GM12878 (cell line): ENCODE measurements around the gene RTN4R. TPM values are rescaled to one million over a fixed set of nuclear protein-coding genes. Genes with fewer than 3 reads are reported as not detected.

Experiments used
- CBX3 ChIP-seq: fragments of 200-600 bp; sonication (generic); IDR thresholded peaks from 2 replicates; pipeline ENCODE4 v1.6.1; 2016; ENCODE audit warnings: low read depth, borderline replicate concordance
- DPF2 ChIP-seq: fragments of 450-650 bp; IDR thresholded peaks from 2 replicates; pipeline ENCODE4 v1.6.1; 2017; ENCODE audit warnings: mild to moderate bottlenecking
- ETV6 ChIP-seq, 2 experiments: fragments of 450-650 bp in 1 of 2; IDR thresholded peaks in 1 of 2; conservative IDR thresholded peaks in 1 of 2; 2 replicates each; pipeline ENCODE4 v1.6.1; 2014; ENCODE audit warnings: antibody characterized with exemption in 1 of 2, borderline replicate concordance in 1 of 2, low read depth in 1 of 2, mild to moderate bottlenecking in 1 of 2, moderate library complexity in 1 of 2
- FOS ChIP-seq: IDR thresholded peaks from 3 replicates; pipeline ENCODE4 v1.6.1; 2011; ENCODE audit warnings: borderline replicate concordance; ENCODE audit not compliant: insufficient read length; ENCODE audit errors: extremely low read depth
- SREBF1 ChIP-seq: IDR thresholded peaks from 2 replicates; pipeline ENCODE4 v1.6.1; 2012; ENCODE audit warnings: mild to moderate bottlenecking, low read length
- SUPT20H ChIP-seq: IDR thresholded peaks from 2 replicates; pipeline ENCODE4 v1.6.1; 2011; ENCODE audit warnings: low read depth, mild to moderate bottlenecking, low read length, moderate library complexity, borderline replicate concordance; ENCODE audit not compliant: control insufficient read depth
- SUZ12 ChIP-seq: fragments of 200-600 bp; sonication (generic); IDR thresholded peaks from one replicate; pipeline ENCODE4 v1.6.1; 2018; ENCODE audit warnings: antibody characterized with exemption, mild to moderate bottlenecking; ENCODE audit not compliant: unreplicated experiment
- polyA plus RNA-seq, 11 experiments: library from polyadenylated mRNA; depleted of rRNA in 4 of 11; unstranded in 6 of 11; stranded (reverse) in 5 of 11; fragments of >200 nt; fragmentation: Nextera tagmentation in 4 of 11; fragmentation: Illumina TruSeq in 1 of 11; extraction: Ambion mirVana in 4 of 11; extraction: Trizol in 1 of 11; gene quantifications; 1 replicate in 1 of 11; 2 replicates in 10 of 11; pipeline versions ENCODE4 v1.2.1 to v1.2.3, GENCODE V29; 2011 to 2016; ENCODE audit warnings: inconsistent platforms in 2 of 11, missing spikeins in 2 of 11, low read depth in 1 of 11
- total RNA-seq, 4 experiments: library from RNA; depleted of rRNA in 3 of 4; stranded (reverse); fragments of >200 nt in 3 of 4; fragmentation: Illumina TruSeq in 1 of 4; extraction: Trizol in 1 of 4; gene quantifications; 2 replicates each; pipeline versions ENCODE4 v1.2.1 to v1.2.3, GENCODE V29; 2013 to 2021
- TF ChIP-seq, protein P1 (sequence below): fragments of 450-650 bp; IDR thresholded peaks from 2 replicates; pipeline ENCODE4 v1.6.1; 2017; ENCODE audit warnings: mild to moderate bottlenecking, low read depth, inconsistent platforms; ENCODE audit not compliant: poor library complexity, severe bottlenecking
- TF ChIP-seq, protein P2 (sequence below): fragments of 450-650 bp; formaldehyde crosslinking; IDR thresholded peaks from 2 replicates; pipeline ENCODE4 v1.4.0; 2022; ENCODE audit warnings: mild to moderate bottlenecking, moderate library complexity
- TF ChIP-seq, protein P3 (sequence below): fragments of 450-650 bp; IDR thresholded peaks from 2 replicates; pipeline ENCODE4 v1.6.1; 2017; ENCODE audit warnings: low read depth, mild to moderate bottlenecking, moderate library complexity

The RTN4R gene
- total and polyA plus RNA-seq, 10 of the 15 experiments (the other 5 are each of a cell fraction or from before 2014, with no cell fraction given) = 0.03 to 1.0 (median 0.60) TPM; not detected in 2

DNA sequence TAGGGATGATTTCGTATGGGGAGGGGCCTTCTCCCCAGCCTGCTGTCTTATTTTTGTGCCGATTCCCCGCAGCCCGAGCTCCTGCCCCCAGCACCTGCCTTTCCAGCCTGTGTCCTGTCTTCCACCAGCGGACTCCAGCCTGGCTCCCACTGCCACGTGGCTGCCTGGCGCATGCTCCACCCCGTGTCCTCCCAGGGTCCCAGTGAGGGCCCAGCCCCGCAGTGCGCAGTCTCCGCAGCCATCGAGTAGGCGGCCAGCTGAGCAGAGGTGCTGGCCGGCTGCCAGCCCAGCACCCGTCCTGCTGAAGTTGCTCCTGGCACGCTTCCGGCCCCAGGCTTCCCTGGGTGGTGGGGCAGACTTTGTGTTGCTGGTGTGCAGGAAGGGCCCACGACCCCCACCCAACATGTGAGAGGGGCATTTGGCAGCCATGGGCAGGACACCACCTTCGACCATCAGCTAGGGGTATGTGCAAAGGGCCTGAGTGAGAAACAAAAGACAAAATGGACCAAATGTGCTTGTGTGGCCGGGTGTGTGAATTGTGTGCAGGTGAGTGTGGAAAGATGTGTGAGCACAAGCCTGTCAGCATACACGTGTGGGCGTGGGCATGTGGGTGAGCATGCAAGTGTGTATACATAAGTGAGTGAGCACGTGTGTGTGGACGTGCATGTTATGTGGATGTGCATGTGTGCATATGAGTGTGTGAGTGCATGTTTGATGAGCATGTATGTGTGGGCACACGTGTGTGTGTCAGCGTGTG lies 55.9 kb downstream of the RTN4R start (continued):
- TF ChIP-seq FOS (no peak), CBX3 (no peak), ETV6 (conservative IDR thresholded peaks at IDR 0.05 in 1 of 2, IDR thresholded peaks at IDR 0.05 in 1 of 2; ENCODE audit: borderline replicate concordance in 1 of 2, low read depth in 1 of 2) (no peak), SREBF1 (no peak), DPF2 (no peak), SUZ12 (no peak), SUPT20H (no peak)
- TF ChIP-seq, protein P1, sequence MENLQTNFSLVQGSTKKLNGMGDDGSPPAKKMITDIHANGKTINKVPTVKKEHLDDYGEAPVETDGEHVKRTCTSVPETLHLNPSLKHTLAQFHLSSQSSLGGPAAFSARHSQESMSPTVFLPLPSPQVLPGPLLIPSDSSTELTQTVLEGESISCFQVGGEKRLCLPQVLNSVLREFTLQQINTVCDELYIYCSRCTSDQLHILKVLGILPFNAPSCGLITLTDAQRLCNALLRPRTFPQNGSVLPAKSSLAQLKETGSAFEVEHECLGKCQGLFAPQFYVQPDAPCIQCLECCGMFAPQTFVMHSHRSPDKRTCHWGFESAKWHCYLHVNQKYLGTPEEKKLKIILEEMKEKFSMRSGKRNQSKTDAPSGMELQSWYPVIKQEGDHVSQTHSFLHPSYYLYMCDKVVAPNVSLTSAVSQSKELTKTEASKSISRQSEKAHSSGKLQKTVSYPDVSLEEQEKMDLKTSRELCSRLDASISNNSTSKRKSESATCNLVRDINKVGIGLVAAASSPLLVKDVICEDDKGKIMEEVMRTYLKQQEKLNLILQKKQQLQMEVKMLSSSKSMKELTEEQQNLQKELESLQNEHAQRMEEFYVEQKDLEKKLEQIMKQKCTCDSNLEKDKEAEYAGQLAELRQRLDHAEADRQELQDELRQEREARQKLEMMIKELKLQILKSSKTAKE = no peak
- TF ChIP-seq, protein P2, sequence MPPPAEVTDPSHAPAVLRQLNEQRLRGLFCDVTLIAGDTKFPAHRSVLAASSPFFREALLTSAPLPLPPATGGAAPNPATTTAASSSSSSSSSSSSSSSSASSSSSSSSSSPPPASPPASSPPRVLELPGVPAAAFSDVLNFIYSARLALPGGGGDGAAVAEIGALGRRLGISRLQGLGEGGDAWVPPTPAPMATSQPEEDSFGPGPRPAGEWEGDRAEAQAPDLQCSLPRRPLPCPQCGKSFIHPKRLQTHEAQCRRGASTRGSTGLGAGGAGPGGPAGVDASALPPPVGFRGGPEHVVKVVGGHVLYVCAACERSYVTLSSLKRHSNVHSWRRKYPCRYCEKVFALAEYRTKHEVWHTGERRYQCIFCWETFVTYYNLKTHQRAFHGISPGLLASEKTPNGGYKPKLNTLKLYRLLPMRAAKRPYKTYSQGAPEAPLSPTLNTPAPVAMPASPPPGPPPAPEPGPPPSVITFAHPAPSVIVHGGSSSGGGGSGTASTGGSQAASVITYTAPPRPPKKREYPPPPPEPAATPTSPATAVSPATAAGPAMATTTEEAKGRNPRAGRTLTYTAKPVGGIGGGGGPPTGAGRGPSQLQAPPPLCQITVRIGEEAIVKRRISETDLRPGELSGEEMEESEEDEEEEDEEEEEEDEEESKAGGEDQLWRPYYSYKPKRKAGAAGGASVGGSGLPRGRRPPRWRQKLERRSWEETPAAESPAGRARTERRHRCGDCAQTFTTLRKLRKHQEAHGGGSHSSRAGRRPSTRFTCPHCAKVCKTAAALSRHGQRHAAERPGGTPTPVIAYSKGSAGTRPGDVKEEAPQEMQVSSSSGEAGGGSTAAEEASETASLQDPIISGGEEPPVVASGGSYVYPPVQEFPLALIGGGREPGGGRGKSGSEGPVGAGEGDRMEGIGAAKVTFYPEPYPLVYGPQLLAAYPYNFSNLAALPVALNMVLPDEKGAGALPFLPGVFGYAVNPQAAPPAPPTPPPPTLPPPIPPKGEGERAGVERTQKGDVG (CRISPR knock-in tag) = no peak
- TF ChIP-seq, protein P3, sequence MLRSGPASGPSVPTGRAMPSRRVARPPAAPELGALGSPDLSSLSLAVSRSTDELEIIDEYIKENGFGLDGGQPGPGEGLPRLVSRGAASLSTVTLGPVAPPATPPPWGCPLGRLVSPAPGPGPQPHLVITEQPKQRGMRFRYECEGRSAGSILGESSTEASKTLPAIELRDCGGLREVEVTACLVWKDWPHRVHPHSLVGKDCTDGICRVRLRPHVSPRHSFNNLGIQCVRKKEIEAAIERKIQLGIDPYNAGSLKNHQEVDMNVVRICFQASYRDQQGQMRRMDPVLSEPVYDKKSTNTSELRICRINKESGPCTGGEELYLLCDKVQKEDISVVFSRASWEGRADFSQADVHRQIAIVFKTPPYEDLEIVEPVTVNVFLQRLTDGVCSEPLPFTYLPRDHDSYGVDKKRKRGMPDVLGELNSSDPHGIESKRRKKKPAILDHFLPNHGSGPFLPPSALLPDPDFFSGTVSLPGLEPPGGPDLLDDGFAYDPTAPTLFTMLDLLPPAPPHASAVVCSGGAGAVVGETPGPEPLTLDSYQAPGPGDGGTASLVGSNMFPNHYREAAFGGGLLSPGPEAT = no peak
- TF ChIP-seq, all 136 proteins: peak for 0
